SK-N-SH (cell line): ENCODE data around the gene SLC7A14. TPM values are rescaled to one million over a fixed set of nuclear protein-coding genes. Genes with fewer than 3 reads are reported as not detected.
A peak's percentile ranks its signal among the peaks of the same experiment; 100 is the strongest.

Experiments used
- CTCF ChIA-PET: fragments of 300-600, 350-600 bp; formaldehyde crosslinking; extraction: SDS; loops from one replicate; lab custom pipeline; 2021; lab: Yijun Ruan, JAX
- POLR2A ChIA-PET: fragments of 350-600 bp; sonication (Branson Sonifier 250); formaldehyde crosslinking; extraction: SDS; loops from one replicate; lab custom pipeline; 2020; ENCODE audit warnings: antibody characterized with exemption, inconsistent platforms; lab: Yijun Ruan, JAX
- DNase-seq: peaks from one replicate; pipeline ENCODE4 v3.0.0; 2012
- H2AFZ ChIP-seq: fragments of 200-600 bp; sonication (generic); 2 replicates; pipeline ENCODE4 v1.8.1; 2016; ENCODE audit warnings: antibody characterized with exemption, mild to moderate bottlenecking, low read depth
- H3F3A ChIP-seq: fragments of 200-600 bp; sonication (generic); replicated peaks from 2 replicates; pipeline ENCODE3; 2016; ENCODE audit warnings: antibody characterized with exemption, mild to moderate bottlenecking; ENCODE audit not compliant: insufficient read depth
- H3K27ac ChIP-seq, 2 experiments: fragments of 200-500 bp in 1 of 2; fragments of 200-600 bp in 1 of 2; sonication (Bioruptor generic) in 1 of 2; sonication (generic), shearing (Covaris generic) in 1 of 2; 2 replicates each; pipeline versions ENCODE4 v1.5.1 to v1.6.1; 2014 to 2016; ENCODE audit warnings: low read depth in 2 of 2, inconsistent platforms in 1 of 2, low read length in 1 of 2, mild to moderate bottlenecking in 1 of 2, mixed read lengths in 1 of 2
- H3K27me3 ChIP-seq: fragments of 200-600 bp; sonication (generic), shearing (Covaris generic); 2 replicates; pipeline ENCODE4 v1.6.1; 2016; ENCODE audit warnings: mixed run types; ENCODE audit not compliant: insufficient read depth
- H3K36me3 ChIP-seq, 2 experiments: fragments of 200-500 bp in 1 of 2; fragments of 200-600 bp in 1 of 2; sonication (Bioruptor generic) in 1 of 2; sonication (generic) in 1 of 2; replicated peaks in 1 of 2; 2 replicates each; pipeline versions ENCODE3 to v1.5.1; 2014 to 2016; ENCODE audit warnings: low read length in 1 of 2, mild to moderate bottlenecking in 1 of 2; ENCODE audit not compliant: insufficient read depth in 2 of 2, control insufficient read depth in 1 of 2
- H3K4me1 ChIP-seq, 2 experiments: fragments of 200-500 bp in 1 of 2; fragments of 200-600 bp in 1 of 2; sonication (Bioruptor generic) in 1 of 2; sonication (generic), shearing (Covaris generic) in 1 of 2; 2 replicates each; pipeline versions ENCODE4 v1.5.1 to v1.6.1; 2014 to 2016; ENCODE audit warnings: low read depth in 1 of 2, low read length in 1 of 2, mixed run types in 1 of 2; ENCODE audit not compliant: insufficient read depth in 2 of 2, control insufficient read depth in 1 of 2
- H3K4me2 ChIP-seq: fragments of 200-600 bp; sonication (generic), shearing (Covaris generic); 2 replicates; pipeline ENCODE4 v1.6.1; 2017; ENCODE audit warnings: mixed run types
- H3K4me3 ChIP-seq, 2 experiments: fragments of 200-500 bp in 1 of 2; fragments of 200-600 bp in 1 of 2; sonication (Bioruptor generic) in 1 of 2; sonication (generic), shearing (Covaris generic) in 1 of 2; 2 replicates each; pipeline versions ENCODE4 v1.5.1 to v1.8.1; 2014 to 2016; ENCODE audit warnings: low read depth in 2 of 2, inconsistent platforms in 1 of 2, low read length in 1 of 2, mild to moderate bottlenecking in 1 of 2, mixed read lengths in 1 of 2, moderate library complexity in 1 of 2
- H3K79me2 ChIP-seq: fragments of 200-600 bp; sonication (generic); 2 replicates; pipeline ENCODE4 v1.8.1; 2017; ENCODE audit warnings: mild to moderate bottlenecking; ENCODE audit not compliant: insufficient read depth
- H3K9ac ChIP-seq: fragments of 200-600 bp; sonication (generic); 2 replicates; pipeline ENCODE4 v1.6.1; 2017; ENCODE audit warnings: mixed run types
- H3K9me2 ChIP-seq: fragments of 200-600 bp; sonication (generic); 2 replicates; pipeline ENCODE4 v1.6.1; 2017; ENCODE audit warnings: mixed run types
- H3K9me3 ChIP-seq: fragments of 200-600 bp; sonication (generic); 2 replicates; pipeline ENCODE4 v1.6.1; 2017; ENCODE audit warnings: mixed run types, mild to moderate bottlenecking, moderate library complexity
- H4K20me1 ChIP-seq: fragments of 200-600 bp; sonication (generic); 2 replicates; pipeline ENCODE4 v1.6.1; 2017; ENCODE audit warnings: mild to moderate bottlenecking, mixed run types; ENCODE audit not compliant: insufficient read depth
- SIN3A ChIP-seq: IDR thresholded peaks from 2 replicates; pipeline ENCODE4 v1.6.1; 2012; ENCODE audit warnings: low read depth, mild to moderate bottlenecking, low read length, moderate library complexity, borderline replicate concordance
- WGBS: methylation state at CpG from one replicate; pipeline ENCODE4 v1.1.6; 2017; ENCODE audit warnings: low lambda C conversion rate; 5-methylcytosine and 5-hydroxymethylcytosine counted together
- polyA plus RNA-seq, 3 experiments: library from polyadenylated mRNA; depleted of rRNA; stranded (reverse); fragments of >200 nt; gene quantifications; 2 replicates each; pipeline ENCODE4 v1.2.3, GENCODE V29; 2012
- TF ChIP-seq, protein P1 (sequence below): IDR thresholded peaks from 2 replicates; pipeline ENCODE4 v1.4.0; 2012; ENCODE audit warnings: low read depth
- TF ChIP-seq, protein P2 (sequence below): IDR thresholded peaks from 2 replicates; pipeline ENCODE4 v1.4.0; 2012; ENCODE audit warnings: low read depth, borderline replicate concordance
- TF ChIP-seq, protein P3 (sequence below): IDR thresholded peaks from 2 replicates; pipeline ENCODE4 v1.6.1; 2012; ENCODE audit warnings: mild to moderate bottlenecking, low read depth, low read length, moderate library complexity

The SLC7A14 gene
- 2.5 and 2.7 TPM in 2 replicates for polyA plus RNA-seq (2012; rRNA removed)
- polyA plus RNA-seq (2012; cell fraction: cytosol; rRNA removed) = 2.3 and 3.0 TPM in 2 replicates
- polyA plus RNA-seq (2012; cell fraction: nucleus; rRNA removed) = 1.4 and 2.2 TPM in 2 replicates

DNA sequence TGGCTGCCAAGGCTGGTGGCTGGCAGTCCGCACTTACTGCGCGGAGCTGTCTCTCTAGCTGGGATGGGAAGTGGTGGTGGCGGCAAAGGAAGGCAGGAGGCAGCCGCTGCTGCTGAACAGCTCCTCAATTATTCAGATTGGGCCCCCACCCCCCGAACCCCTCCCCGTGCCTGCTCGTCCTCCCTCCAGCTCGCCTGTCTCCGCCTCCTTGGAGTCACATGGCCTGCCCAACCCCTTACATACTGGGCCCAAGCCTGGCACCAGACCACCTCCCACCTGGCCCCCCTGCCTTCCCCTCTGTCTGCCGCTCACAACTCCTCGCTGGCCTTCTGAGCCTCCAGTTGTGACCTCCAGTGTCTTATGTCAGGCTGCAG is at the start of gene SLC7A14:
TSS of gene SLC7A14 (minus strand) at position 139 of the 374 bp plus-strand sequence. CDS start 59,139 bp downstream, outside the sequence.
- 41% methylated on average over 6 of the region's 12 CpGs for WGBS

DNA sequence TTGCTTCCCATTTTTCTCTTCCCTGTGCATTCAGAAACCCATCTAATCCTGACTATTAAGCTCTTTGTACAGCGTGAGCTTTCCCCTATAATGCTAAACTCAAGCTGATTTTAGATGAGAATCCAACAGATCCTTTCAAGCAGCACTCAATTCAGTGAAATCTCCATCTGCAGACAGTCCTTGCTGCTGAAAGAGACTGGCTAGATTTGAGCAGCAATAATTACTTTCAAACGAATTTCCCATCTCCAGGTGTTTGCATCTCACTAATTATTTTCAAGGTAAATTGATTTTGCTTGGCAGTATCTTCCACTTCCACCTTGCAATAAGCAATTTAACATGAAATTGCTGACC is 49.5 kb upstream of the SLC7A14 start:
- CTCF ChIA-PET = interaction anchor here (1.5 kb wide), 1 partner anchor 15 kb away, joined by 4 read pairs; no protein-coding TSS in a partner anchor
- Histone ChIP-seq H3K27me3 (no peaks in the 10 kb centered on the region), H3K9me3 (no peaks in the 10 kb centered on the region), H3K4me3 (no peak overlapping the region), H3K36me3 (no peaks in the 10 kb centered on the region), H3K9me2 (no peaks in the 10 kb centered on the region), H4K20me1 (no peaks in the 10 kb centered on the region), H3K79me2 (no peaks in the 10 kb centered on the region), H3K4me1 (peaks cover 0 to 16% of the 10 kb centered on the region in 2 experiments; a peak in 1 of 4 replicates), H3K4me2 (no peak overlapping the region), H2AFZ (no peak overlapping the region), H3K9ac (no peak overlapping the region), H3K27ac (no peak overlapping the region), H3F3A (no peaks in the 10 kb centered on the region)
- POLR2A ChIA-PET = interaction anchor here (1.2 kb wide), 3 partner anchors 12 to 50 kb away, joined by 3 read pairs; no protein-coding TSS in a partner anchor
- WGBS = 38% methylated on average over 2 of the region's 2 CpGs
- DNase-seq = no peak
- TF ChIP-seq, protein P1, sequence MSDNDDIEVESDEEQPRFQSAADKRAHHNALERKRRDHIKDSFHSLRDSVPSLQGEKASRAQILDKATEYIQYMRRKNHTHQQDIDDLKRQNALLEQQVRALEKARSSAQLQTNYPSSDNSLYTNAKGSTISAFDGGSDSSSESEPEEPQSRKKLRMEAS = no peak

More for the DNA sequence above, at the start of gene SLC7A14:
- Histone ChIP-seq H2AFZ (peak within 1 kb of the TSS; percentile 55), H3K27ac (peak within 1 kb of the TSS in 1 of 2 experiments; percentile 66; a peak in 2 of 4 replicates), H3K4me2 (peak within 1 kb of the TSS; percentile 91), H4K20me1 (no peaks in the 10 kb centered on the region), H3K27me3 (no peaks in the 10 kb centered on the region), H3F3A (no peaks in the 10 kb centered on the region), H3K4me3 (peak within 1 kb of the TSS; percentile 61 to 64), H3K79me2 (no peaks in the 10 kb centered on the region), H3K4me1 (peaks cover 0 to 11% of the 10 kb centered on the region in 2 experiments; a peak in 2 of 4 replicates), H3K9me2 (no peaks in the 10 kb centered on the region), H3K36me3 (no peaks in the 10 kb centered on the region), H3K9ac (no peak within 1 kb of the TSS), H3K9me3 (no peaks in the 10 kb centered on the region)
- TF ChIP-seq, protein P2, sequence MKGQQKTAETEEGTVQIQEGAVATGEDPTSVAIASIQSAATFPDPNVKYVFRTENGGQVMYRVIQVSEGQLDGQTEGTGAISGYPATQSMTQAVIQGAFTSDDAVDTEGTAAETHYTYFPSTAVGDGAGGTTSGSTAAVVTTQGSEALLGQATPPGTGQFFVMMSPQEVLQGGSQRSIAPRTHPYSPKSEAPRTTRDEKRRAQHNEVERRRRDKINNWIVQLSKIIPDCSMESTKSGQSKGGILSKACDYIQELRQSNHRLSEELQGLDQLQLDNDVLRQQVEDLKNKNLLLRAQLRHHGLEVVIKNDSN = peak; percentile 66; the same call in 1 of the 2 replicates
- TF ChIP-seq, protein P3, sequence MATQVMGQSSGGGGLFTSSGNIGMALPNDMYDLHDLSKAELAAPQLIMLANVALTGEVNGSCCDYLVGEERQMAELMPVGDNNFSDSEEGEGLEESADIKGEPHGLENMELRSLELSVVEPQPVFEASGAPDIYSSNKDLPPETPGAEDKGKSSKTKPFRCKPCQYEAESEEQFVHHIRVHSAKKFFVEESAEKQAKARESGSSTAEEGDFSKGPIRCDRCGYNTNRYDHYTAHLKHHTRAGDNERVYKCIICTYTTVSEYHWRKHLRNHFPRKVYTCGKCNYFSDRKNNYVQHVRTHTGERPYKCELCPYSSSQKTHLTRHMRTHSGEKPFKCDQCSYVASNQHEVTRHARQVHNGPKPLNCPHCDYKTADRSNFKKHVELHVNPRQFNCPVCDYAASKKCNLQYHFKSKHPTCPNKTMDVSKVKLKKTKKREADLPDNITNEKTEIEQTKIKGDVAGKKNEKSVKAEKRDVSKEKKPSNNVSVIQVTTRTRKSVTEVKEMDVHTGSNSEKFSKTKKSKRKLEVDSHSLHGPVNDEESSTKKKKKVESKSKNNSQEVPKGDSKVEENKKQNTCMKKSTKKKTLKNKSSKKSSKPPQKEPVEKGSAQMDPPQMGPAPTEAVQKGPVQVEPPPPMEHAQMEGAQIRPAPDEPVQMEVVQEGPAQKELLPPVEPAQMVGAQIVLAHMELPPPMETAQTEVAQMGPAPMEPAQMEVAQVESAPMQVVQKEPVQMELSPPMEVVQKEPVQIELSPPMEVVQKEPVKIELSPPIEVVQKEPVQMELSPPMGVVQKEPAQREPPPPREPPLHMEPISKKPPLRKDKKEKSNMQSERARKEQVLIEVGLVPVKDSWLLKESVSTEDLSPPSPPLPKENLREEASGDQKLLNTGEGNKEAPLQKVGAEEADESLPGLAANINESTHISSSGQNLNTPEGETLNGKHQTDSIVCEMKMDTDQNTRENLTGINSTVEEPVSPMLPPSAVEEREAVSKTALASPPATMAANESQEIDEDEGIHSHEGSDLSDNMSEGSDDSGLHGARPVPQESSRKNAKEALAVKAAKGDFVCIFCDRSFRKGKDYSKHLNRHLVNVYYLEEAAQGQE = peak; percentile 83
- TF ChIP-seq SIN3A = no peak
- ChIA-PET CTCF (interaction anchor here (0.6 to 3.2 kb wide), 11 partner anchors 10 to 263 kb away, joined by 3 to 19 read pairs (median 7); partner anchors contain the start of gene CLDN11), POLR2A (interaction anchor here (0.6 to 2.2 kb wide), 5 partner anchors 12 to 229 kb away, joined by 3 to 10 read pairs (median 3); no protein-coding TSS in a partner anchor)
- peak; percentile 89 for DNase-seq
